Stimulated activated CD8-positive, alpha-beta memory T cell treated with anti-CD3 and anti-CD28 coated beads, Interleukin-2, amount 100 ng/mL, for 1 hour (primary cell): Measurements from ENCODE around the gene GRIN2A.

ENCODE experiments used
- DNase-seq, 2 donors: peaks; one replicate each; pipeline ENCODE4 v3.0.0-alpha.2; 2020; ENCODE audit warnings: low read depth in 2 of 2

Gene GRIN2A

GRCh38 chr16:10181196-10182162 is 749 bp downstream of the GRIN2A start:
- DNase-seq: no peak

GRCh38 chr16:10180771-10181163 is 1.5 kb downstream of the GRIN2A start:
- DNase-seq: no peak

- DNase-seq: no peak
Measured at GRCh38 chr16:10180042-10180770, 2.0 kb downstream of the GRIN2A start.

- no peak for DNase-seq
Measured at GRCh38 chr16:10178526-10178925, 3.7 kb downstream of the GRIN2A start.

GRCh38 chr16:10178080-10178479 is 4.1 kb downstream of the GRIN2A start:
- DNase-seq: no peak

- no peak for DNase-seq
Measured at GRCh38 chr16:10172848-10173655, 9.2 kb downstream of the GRIN2A start.

- DNase-seq: no peak
Measured at GRCh38 chr16:10171221-10171620, 11.0 kb downstream of the GRIN2A start.

GRCh38 chr16:10169904-10170410 is 12.3 kb downstream of the GRIN2A start:
- no peak for DNase-seq

- no peak for DNase-seq
Measured at GRCh38 chr16:10169031-10169430, 13.2 kb downstream of the GRIN2A start.

- no peak for DNase-seq
Measured at GRCh38 chr16:10168258-10168657, 14.0 kb downstream of the GRIN2A start.

- no peak for DNase-seq
Measured at GRCh38 chr16:10165643-10166042, 16.6 kb downstream of the GRIN2A start.

- DNase-seq: no peak
Measured at GRCh38 chr16:10162981-10163380, 19.2 kb downstream of the GRIN2A start.

- DNase-seq: no peak
Measured at GRCh38 chr16:10156099-10156498, 26.1 kb downstream of the GRIN2A start.

- no peak for DNase-seq
Measured at GRCh38 chr16:10154389-10154788, 27.8 kb downstream of the GRIN2A start.

- DNase-seq: no peak
Measured at GRCh38 chr16:10153985-10154384, 28.2 kb downstream of the GRIN2A start.

- DNase-seq: no peak
Measured at GRCh38 chr16:10151718-10152117, 30.5 kb downstream of the GRIN2A start.

GRCh38 chr16:10150906-10151305 is 31.3 kb downstream of the GRIN2A start:
- DNase-seq: no peak

- DNase-seq: no peak
Measured at GRCh38 chr16:10145542-10146035, 36.6 kb downstream of the GRIN2A start.

GRCh38 chr16:10141671-10142070 is 40.6 kb downstream of the GRIN2A start:
- no peak for DNase-seq

- no peak for DNase-seq
Measured at GRCh38 chr16:10138881-10139280, 43.3 kb downstream of the GRIN2A start.

GRCh38 chr16:10137341-10137740 is 44.9 kb downstream of the GRIN2A start:
- DNase-seq: no peak

GRCh38 chr16:10136916-10137315 is 45.3 kb downstream of the GRIN2A start:
- no peak for DNase-seq
